SK-N-SH (cell line): ENCODE measurements around the gene ACTL10. TPM values are rescaled to one million over a fixed set of nuclear protein-coding genes. Genes with fewer than 3 reads are reported as not detected.

Experiments used
- CTCF ChIA-PET: fragments of 300-600, 350-600 bp; formaldehyde crosslinking; extraction: SDS; loops from one replicate; lab custom pipeline; 2021; lab: Yijun Ruan, JAX
- POLR2A ChIA-PET: fragments of 350-600 bp; sonication (Branson Sonifier 250); formaldehyde crosslinking; extraction: SDS; loops from one replicate; lab custom pipeline; 2020; ENCODE audit warnings: antibody characterized with exemption, inconsistent platforms; lab: Yijun Ruan, JAX
- DNase-seq: peaks from one replicate; pipeline ENCODE4 v3.0.0; 2012
- H2AFZ ChIP-seq: fragments of 200-600 bp; sonication (generic); 2 replicates; pipeline ENCODE4 v1.8.1; 2016; ENCODE audit warnings: antibody characterized with exemption, mild to moderate bottlenecking, low read depth
- H3F3A ChIP-seq: fragments of 200-600 bp; sonication (generic); replicated peaks from 2 replicates; pipeline ENCODE3; 2016; ENCODE audit warnings: antibody characterized with exemption, mild to moderate bottlenecking; ENCODE audit not compliant: insufficient read depth
- H3K27ac ChIP-seq, 2 experiments: fragments of 200-500 bp in 1 of 2; fragments of 200-600 bp in 1 of 2; sonication (Bioruptor generic) in 1 of 2; sonication (generic), shearing (Covaris generic) in 1 of 2; 2 replicates each; pipeline versions ENCODE4 v1.5.1 to v1.6.1; 2014 to 2016; ENCODE audit warnings: low read depth in 2 of 2, inconsistent platforms in 1 of 2, low read length in 1 of 2, mild to moderate bottlenecking in 1 of 2, mixed read lengths in 1 of 2
- H3K27me3 ChIP-seq: fragments of 200-600 bp; sonication (generic), shearing (Covaris generic); 2 replicates; pipeline ENCODE4 v1.6.1; 2016; ENCODE audit warnings: mixed run types; ENCODE audit not compliant: insufficient read depth
- H3K36me3 ChIP-seq, 2 experiments: fragments of 200-500 bp in 1 of 2; fragments of 200-600 bp in 1 of 2; sonication (Bioruptor generic) in 1 of 2; sonication (generic) in 1 of 2; replicated peaks in 1 of 2; 2 replicates each; pipeline versions ENCODE3 to v1.5.1; 2014 to 2016; ENCODE audit warnings: low read length in 1 of 2, mild to moderate bottlenecking in 1 of 2; ENCODE audit not compliant: insufficient read depth in 2 of 2, control insufficient read depth in 1 of 2
- H3K4me1 ChIP-seq, 2 experiments: fragments of 200-500 bp in 1 of 2; fragments of 200-600 bp in 1 of 2; sonication (Bioruptor generic) in 1 of 2; sonication (generic), shearing (Covaris generic) in 1 of 2; 2 replicates each; pipeline versions ENCODE4 v1.5.1 to v1.6.1; 2014 to 2016; ENCODE audit warnings: low read depth in 1 of 2, low read length in 1 of 2, mixed run types in 1 of 2; ENCODE audit not compliant: insufficient read depth in 2 of 2, control insufficient read depth in 1 of 2
- H3K4me2 ChIP-seq: fragments of 200-600 bp; sonication (generic), shearing (Covaris generic); 2 replicates; pipeline ENCODE4 v1.6.1; 2017; ENCODE audit warnings: mixed run types
- H3K4me3 ChIP-seq, 2 experiments: fragments of 200-500 bp in 1 of 2; fragments of 200-600 bp in 1 of 2; sonication (Bioruptor generic) in 1 of 2; sonication (generic), shearing (Covaris generic) in 1 of 2; 2 replicates each; pipeline versions ENCODE4 v1.5.1 to v1.8.1; 2014 to 2016; ENCODE audit warnings: low read depth in 2 of 2, inconsistent platforms in 1 of 2, low read length in 1 of 2, mild to moderate bottlenecking in 1 of 2, mixed read lengths in 1 of 2, moderate library complexity in 1 of 2
- H3K79me2 ChIP-seq: fragments of 200-600 bp; sonication (generic); 2 replicates; pipeline ENCODE4 v1.8.1; 2017; ENCODE audit warnings: mild to moderate bottlenecking; ENCODE audit not compliant: insufficient read depth
- H3K9ac ChIP-seq: fragments of 200-600 bp; sonication (generic); 2 replicates; pipeline ENCODE4 v1.6.1; 2017; ENCODE audit warnings: mixed run types
- H3K9me2 ChIP-seq: fragments of 200-600 bp; sonication (generic); 2 replicates; pipeline ENCODE4 v1.6.1; 2017; ENCODE audit warnings: mixed run types
- H3K9me3 ChIP-seq: fragments of 200-600 bp; sonication (generic); 2 replicates; pipeline ENCODE4 v1.6.1; 2017; ENCODE audit warnings: mixed run types, mild to moderate bottlenecking, moderate library complexity
- H4K20me1 ChIP-seq: fragments of 200-600 bp; sonication (generic); 2 replicates; pipeline ENCODE4 v1.6.1; 2017; ENCODE audit warnings: mild to moderate bottlenecking, mixed run types; ENCODE audit not compliant: insufficient read depth
- CHD2 ChIP-seq: fragments of 150-350 bp; IDR thresholded peaks from 2 replicates; pipeline ENCODE4 v1.6.1; 2018; ENCODE audit warnings: low read length; ENCODE audit not compliant: partially characterized antibody
- GABPA ChIP-seq: IDR thresholded peaks from 2 replicates; pipeline ENCODE4 v1.4.0; 2012; ENCODE audit warnings: low read depth, mild to moderate bottlenecking
- POLR2AphosphoS5 ChIP-seq: IDR thresholded peaks from 2 replicates; pipeline ENCODE4 v1.6.1; 2012; ENCODE audit warnings: low read depth, low read length
- RFX5 ChIP-seq: IDR thresholded peaks from 2 replicates; pipeline ENCODE4 v1.6.1; 2012; ENCODE audit warnings: mild to moderate bottlenecking, improper control_type of control experiment, low read length
- SIN3A ChIP-seq: IDR thresholded peaks from 2 replicates; pipeline ENCODE4 v1.6.1; 2012; ENCODE audit warnings: low read depth, mild to moderate bottlenecking, low read length, moderate library complexity, borderline replicate concordance
- TAF1 ChIP-seq: IDR thresholded peaks from 2 replicates; pipeline ENCODE4 v1.6.1; 2012; ENCODE audit warnings: low read depth, mild to moderate bottlenecking, low read length, moderate library complexity, borderline replicate concordance
- TCF12 ChIP-seq: IDR thresholded peaks from 2 replicates; pipeline ENCODE4 v1.4.0; 2012
- WGBS: methylation state at CpG from one replicate; pipeline ENCODE4 v1.1.6; 2017; ENCODE audit warnings: low lambda C conversion rate; 5-methylcytosine and 5-hydroxymethylcytosine counted together
- polyA plus RNA-seq, 3 experiments: library from polyadenylated mRNA; depleted of rRNA; stranded (reverse); fragments of >200 nt; gene quantifications; 2 replicates each; pipeline ENCODE4 v1.2.3, GENCODE V29; 2012
- TF ChIP-seq, protein P1 (sequence below): IDR thresholded peaks from 2 replicates; pipeline ENCODE4 v1.4.0; 2012; ENCODE audit warnings: low read depth
- TF ChIP-seq, protein P2 (sequence below): IDR thresholded peaks from 2 replicates; pipeline ENCODE4 v1.4.0; 2012; ENCODE audit warnings: low read depth, borderline replicate concordance
- TF ChIP-seq, protein P3 (sequence below): IDR thresholded peaks from 2 replicates; pipeline ENCODE4 v1.4.0; 2012; ENCODE audit warnings: low read depth, borderline replicate concordance
- TF ChIP-seq, protein P4 (sequence below): fragments of 200-600 bp; sonication (generic); IDR thresholded peaks from 2 replicates; pipeline ENCODE4 v1.6.1; 2017; ENCODE audit warnings: antibody characterized with exemption, mild to moderate bottlenecking, moderate library complexity
- TF ChIP-seq, protein P5 (sequence below): fragments of 150-350 bp; IDR thresholded peaks from 2 replicates; pipeline ENCODE4 v1.6.1; 2017; ENCODE audit warnings: antibody characterized with exemption, low read length, low read depth, borderline replicate concordance

The ACTL10 gene
- polyA plus RNA-seq, 1 of the 3 experiments (the other 2 are of a cell fraction): 0.25 TPM

DNA sequence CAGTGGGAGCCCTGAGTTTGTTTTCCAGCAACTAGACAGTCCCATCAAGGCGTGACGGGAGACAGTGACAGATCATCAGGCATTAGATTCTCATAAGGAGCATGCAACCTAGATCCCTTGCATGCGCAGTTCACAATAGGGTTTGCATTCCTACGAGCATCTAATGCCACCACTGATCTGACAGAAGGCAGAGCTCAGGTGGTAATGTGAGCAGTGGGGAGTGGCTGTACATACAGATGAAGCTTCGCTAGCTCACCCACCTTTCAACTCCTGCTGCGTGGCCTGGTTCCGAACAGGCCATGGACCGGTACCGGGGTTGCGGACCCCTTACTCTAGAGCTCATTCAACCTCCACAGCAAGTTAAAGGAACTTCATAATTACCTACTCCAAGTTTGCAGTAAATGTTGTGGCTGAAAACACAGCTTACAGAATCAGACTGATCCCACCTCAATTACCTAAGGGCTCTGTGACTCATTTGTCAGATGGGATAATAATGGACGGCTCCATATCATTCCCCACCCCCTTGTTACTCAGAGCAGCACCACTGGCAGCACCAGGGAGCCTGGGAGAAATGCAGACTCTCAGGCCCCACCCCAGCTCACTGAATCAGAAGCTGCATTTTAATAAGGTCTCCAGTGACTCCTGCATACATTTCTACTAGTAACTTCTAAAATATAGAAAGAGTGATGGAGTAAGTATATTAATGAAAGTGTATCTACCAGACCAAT lies 37.6 kb downstream of the ACTL10 start:
- DNase-seq: no peak
- Histone ChIP-seq H3F3A (no peaks in the 10 kb centered on the region), H3K4me3 (no peak overlapping the region), H3K4me1 (peaks cover 0 to 15% of the 10 kb centered on the region in 2 experiments; a peak in 1 of 4 replicates), H3K9ac (no peak overlapping the region), H4K20me1 (no peaks in the 10 kb centered on the region), H3K36me3 (peaks cover 0 to 5% of the 10 kb centered on the region in 2 experiments), H2AFZ (no peak overlapping the region), H3K9me3 (no peaks in the 10 kb centered on the region), H3K4me2 (no peak overlapping the region), H3K79me2 (no peaks in the 10 kb centered on the region), H3K27ac (no peak overlapping the region), H3K27me3 (no peaks in the 10 kb centered on the region), H3K9me2 (no peaks in the 10 kb centered on the region)
- 89% methylated on average over 11 of the region's 11 CpGs for WGBS
- no peak for TF ChIP-seq TCF12
- TF ChIP-seq, protein P1, sequence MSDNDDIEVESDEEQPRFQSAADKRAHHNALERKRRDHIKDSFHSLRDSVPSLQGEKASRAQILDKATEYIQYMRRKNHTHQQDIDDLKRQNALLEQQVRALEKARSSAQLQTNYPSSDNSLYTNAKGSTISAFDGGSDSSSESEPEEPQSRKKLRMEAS: no peak
- no peak for TF ChIP-seq RFX5
- TF ChIP-seq, protein P2, sequence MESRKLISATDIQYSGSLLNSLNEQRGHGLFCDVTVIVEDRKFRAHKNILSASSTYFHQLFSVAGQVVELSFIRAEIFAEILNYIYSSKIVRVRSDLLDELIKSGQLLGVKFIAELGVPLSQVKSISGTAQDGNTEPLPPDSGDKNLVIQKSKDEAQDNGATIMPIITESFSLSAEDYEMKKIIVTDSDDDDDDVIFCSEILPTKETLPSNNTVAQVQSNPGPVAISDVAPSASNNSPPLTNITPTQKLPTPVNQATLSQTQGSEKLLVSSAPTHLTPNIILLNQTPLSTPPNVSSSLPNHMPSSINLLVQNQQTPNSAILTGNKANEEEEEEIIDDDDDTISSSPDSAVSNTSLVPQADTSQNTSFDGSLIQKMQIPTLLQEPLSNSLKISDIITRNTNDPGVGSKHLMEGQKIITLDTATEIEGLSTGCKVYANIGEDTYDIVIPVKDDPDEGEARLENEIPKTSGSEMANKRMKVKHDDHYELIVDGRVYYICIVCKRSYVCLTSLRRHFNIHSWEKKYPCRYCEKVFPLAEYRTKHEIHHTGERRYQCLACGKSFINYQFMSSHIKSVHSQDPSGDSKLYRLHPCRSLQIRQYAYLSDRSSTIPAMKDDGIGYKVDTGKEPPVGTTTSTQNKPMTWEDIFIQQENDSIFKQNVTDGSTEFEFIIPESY: no peak
- TF ChIP-seq, protein P3, sequence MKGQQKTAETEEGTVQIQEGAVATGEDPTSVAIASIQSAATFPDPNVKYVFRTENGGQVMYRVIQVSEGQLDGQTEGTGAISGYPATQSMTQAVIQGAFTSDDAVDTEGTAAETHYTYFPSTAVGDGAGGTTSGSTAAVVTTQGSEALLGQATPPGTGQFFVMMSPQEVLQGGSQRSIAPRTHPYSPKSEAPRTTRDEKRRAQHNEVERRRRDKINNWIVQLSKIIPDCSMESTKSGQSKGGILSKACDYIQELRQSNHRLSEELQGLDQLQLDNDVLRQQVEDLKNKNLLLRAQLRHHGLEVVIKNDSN: no peak
- TF ChIP-seq, protein P4, sequence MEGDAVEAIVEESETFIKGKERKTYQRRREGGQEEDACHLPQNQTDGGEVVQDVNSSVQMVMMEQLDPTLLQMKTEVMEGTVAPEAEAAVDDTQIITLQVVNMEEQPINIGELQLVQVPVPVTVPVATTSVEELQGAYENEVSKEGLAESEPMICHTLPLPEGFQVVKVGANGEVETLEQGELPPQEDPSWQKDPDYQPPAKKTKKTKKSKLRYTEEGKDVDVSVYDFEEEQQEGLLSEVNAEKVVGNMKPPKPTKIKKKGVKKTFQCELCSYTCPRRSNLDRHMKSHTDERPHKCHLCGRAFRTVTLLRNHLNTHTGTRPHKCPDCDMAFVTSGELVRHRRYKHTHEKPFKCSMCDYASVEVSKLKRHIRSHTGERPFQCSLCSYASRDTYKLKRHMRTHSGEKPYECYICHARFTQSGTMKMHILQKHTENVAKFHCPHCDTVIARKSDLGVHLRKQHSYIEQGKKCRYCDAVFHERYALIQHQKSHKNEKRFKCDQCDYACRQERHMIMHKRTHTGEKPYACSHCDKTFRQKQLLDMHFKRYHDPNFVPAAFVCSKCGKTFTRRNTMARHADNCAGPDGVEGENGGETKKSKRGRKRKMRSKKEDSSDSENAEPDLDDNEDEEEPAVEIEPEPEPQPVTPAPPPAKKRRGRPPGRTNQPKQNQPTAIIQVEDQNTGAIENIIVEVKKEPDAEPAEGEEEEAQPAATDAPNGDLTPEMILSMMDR: no peak
- TF ChIP-seq CHD2: no peak
- TF ChIP-seq GABPA: no peak
- TF ChIP-seq, protein P5, sequence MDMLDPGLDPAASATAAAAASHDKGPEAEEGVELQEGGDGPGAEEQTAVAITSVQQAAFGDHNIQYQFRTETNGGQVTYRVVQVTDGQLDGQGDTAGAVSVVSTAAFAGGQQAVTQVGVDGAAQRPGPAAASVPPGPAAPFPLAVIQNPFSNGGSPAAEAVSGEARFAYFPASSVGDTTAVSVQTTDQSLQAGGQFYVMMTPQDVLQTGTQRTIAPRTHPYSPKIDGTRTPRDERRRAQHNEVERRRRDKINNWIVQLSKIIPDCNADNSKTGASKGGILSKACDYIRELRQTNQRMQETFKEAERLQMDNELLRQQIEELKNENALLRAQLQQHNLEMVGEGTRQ: no peak
- CTCF ChIA-PET: interaction anchor here (0.6 to 2.7 kb wide), 4 partner anchors 11 to 37 kb away, joined by 3 to 9 read pairs (median 3); no protein-coding TSS in a partner anchor
- POLR2A ChIA-PET: no interaction called here

DNA sequence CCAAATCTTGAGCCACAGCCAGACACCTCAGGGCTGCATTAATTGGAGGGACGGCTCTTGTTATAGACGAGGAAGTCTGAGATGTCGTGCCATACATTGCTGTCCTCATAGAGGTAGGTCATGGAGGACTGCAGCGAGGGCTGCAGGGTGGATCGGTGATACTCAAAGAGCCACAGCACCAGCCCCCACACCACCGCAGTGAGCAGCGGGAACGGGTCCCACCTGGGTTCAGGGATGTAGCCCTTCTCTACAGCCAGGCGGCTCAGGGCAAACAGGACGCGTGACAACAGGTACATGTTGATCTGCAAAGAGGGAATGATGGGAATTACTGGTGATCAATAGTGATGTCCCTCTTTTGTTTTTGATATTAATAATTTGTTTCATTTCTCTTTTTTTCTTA lies 40.9 kb downstream of the ACTL10 start:
- DNase-seq: no peak
- Histone ChIP-seq H3K9ac (no peak overlapping the region), H4K20me1 (no peaks in the 10 kb centered on the region), H3K4me2 (no peak overlapping the region), H3K27me3 (no peaks in the 10 kb centered on the region), H2AFZ (no peak overlapping the region), H3K27ac (no peak overlapping the region), H3K9me2 (no peaks in the 10 kb centered on the region), H3K79me2 (no peaks in the 10 kb centered on the region), H3K9me3 (no peaks in the 10 kb centered on the region), H3K4me1 (peaks cover 0 to 11% of the 10 kb centered on the region in 2 experiments; a peak in 1 of 4 replicates), H3K4me3 (no peak overlapping the region), H3K36me3 (peaks cover 0 to 5% of the 10 kb centered on the region in 2 experiments), H3F3A (no peaks in the 10 kb centered on the region)
- ChIA-PET CTCF (no interaction called here), POLR2A (no interaction called here)
- 84% methylated on average over 11 of the region's 11 CpGs for WGBS
- TF ChIP-seq, protein P2: no peak
- TF ChIP-seq RFX5 (no peak), SIN3A (no peak), POLR2AphosphoS5 (no peak), TAF1 (no peak)
- TF ChIP-seq, protein P4: no peak
- TF ChIP-seq, protein P5: no peak
